HAP-1 (cell line): ENCODE measurements around the gene RNF166.
"Not testable (repeated sequence)": the region's sequence is repeated elsewhere in the genome, so short reads cannot be mapped to it uniquely, and the experiment has no call there.

Experiments
- DNase-seq, 2 experiments: peaks; one replicate each; pipeline ENCODE4 v3.0.0-alpha.2; 2016 to 2020; ENCODE audit warnings: low spot score in 2 of 2
- H3K27me3 ChIP-seq: fragments of 250-450 bp; sonication (Bioruptor Pico); 2 replicates; pipeline ENCODE4 v1.5.1; 2020; ENCODE audit warnings: low read depth, mild to moderate bottlenecking, moderate library complexity
- H3K36me3 ChIP-seq: fragments of 250-450 bp; sonication (Bioruptor Pico); replicated peaks from 2 replicates; pipeline ENCODE4 v1.5.1; 2020; ENCODE audit warnings: mild to moderate bottlenecking
- H3K4me1 ChIP-seq: fragments of 250-450 bp; sonication (Bioruptor Pico); 2 replicates; pipeline ENCODE4 v1.5.1; 2020; ENCODE audit warnings: mild to moderate bottlenecking
- H3K4me3 ChIP-seq: fragments of 250-450 bp; sonication (Bioruptor Pico); 2 replicates; pipeline ENCODE4 v1.5.1; 2020; ENCODE audit warnings: mild to moderate bottlenecking, moderate library complexity
- H3K9me3 ChIP-seq: fragments of 250-450 bp; sonication (Bioruptor Pico); 2 replicates; pipeline ENCODE4 v1.5.1; 2020; ENCODE audit warnings: mild to moderate bottlenecking, moderate library complexity
- in situ Hi-C: fragments of 300-500 bp; cut with MboI; formaldehyde crosslinking; loops from 3 replicates; pipeline ENCODE4 v1.14.3; 2020; ENCODE audit warnings: low sequenced_read_pairs, inconsistent platforms, mixed read lengths

The RNF166 gene

DNA sequence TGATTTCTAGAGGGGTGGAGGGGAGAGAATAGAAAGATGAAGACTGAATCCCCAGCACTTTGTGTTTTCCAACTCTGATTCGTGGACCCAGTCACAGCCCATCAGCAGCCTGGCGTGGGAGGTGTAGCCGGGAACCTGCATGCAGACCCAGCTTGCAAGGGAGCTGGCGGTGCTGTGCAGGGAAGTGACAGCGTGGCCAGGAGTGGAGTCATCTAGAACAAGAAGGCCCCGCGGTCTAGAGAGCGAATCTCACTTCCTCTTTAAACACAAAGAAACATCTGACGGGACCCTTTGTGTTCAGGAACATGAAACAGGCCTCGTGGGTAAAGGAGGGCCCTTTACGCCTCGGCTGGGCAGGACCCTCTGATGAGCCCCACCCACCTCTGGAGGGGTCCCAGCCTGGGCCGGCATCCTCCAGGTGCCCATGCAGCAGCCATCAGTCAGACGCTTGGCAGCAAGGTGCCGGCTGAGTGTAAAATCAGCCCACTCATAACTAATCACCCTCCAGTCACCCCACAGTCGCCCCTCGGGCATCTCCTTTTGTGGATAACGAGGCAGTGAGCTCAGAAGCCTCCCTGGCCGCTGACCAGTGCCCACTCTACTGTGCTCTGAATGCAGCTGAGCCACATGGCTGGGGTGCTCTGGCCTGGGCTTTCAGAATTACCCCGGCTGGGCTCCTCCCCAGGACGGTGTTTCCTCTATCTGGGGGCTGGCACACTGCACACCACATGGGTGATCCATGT is 24.3 kb downstream of the RNF166 start:
- in situ Hi-C loops, result no loop called here
- Histone ChIP-seq H3K36me3 (no peaks in the 10 kb centered on the region), H3K4me3 (no peak overlapping the region), H3K9me3 (no peaks in the 10 kb centered on the region), H3K4me1 (peaks cover 5% of the 10 kb centered on the region; the same call in 1 of the 2 replicates), H3K27me3 (peaks cover 8% of the 10 kb centered on the region)
- DNase-seq, result no peak

GRCh38 chr16:88681084-88681680 is 25.0 kb downstream of the RNF166 start:
- Histone ChIP-seq H3K36me3 (no peaks in the 10 kb centered on the region), H3K4me3 (no peak overlapping the region), H3K4me1 (0 out of 2 replicates have a peak, but pooled peaks cover 5% of the 10 kb centered on the region), H3K27me3 (peaks cover 8% of the 10 kb centered on the region), H3K9me3 (no peaks in the 10 kb centered on the region)
- in situ Hi-C loops, result no loop called here
- peak in 1 of 2 experiments; percentile 50 for DNase-seq

DNA sequence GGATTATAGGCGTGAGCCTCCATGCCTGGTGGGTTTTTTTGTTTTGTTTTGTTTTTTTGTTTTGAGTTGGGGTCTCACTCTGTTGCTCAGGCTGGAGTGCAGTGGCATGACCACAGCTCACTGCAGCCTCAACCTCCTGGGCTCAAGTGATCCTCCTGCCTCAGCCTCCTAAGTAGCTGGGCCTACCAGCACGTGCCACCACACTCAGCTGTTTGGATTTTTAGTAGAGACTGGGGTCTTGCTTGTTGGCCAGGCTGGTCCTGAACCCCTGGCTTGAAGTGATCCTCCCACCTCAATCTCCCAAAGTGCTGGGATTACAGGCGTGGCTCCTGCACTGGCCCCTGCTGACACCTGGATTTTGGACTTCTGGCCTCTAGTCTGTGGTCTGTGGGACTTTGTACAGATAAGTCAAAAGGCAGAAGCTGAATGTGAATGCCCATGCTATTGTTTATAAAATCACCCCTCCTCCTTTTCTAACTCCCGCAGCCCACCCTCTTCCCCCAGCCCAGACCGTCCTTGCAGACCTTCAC is 25.6 kb downstream of the RNF166 start:
- no peaks in the 10 kb centered on the region for H3K9me3 ChIP-seq
- H3K27me3 ChIP-seq, result peaks cover 7% of the 10 kb centered on the region
- in situ Hi-C loops, result no loop called here
- H3K4me3 ChIP-seq, result no peak overlapping the region
- 0 out of 2 replicates have a peak, but pooled peaks cover 4% of the 10 kb centered on the region for H3K4me1 ChIP-seq
- no peak for DNase-seq
- no peaks in the 10 kb centered on the region for H3K36me3 ChIP-seq

- Histone ChIP-seq H3K9me3 (no peaks in the 10 kb centered on the region), H3K4me1 (no peaks in the 10 kb centered on the region), H3K27me3 (no peaks in the 10 kb centered on the region), H3K4me3 (no peak overlapping the region), H3K36me3 (no peaks in the 10 kb centered on the region)
- DNase-seq, result no peak
- in situ Hi-C loops, result no loop called here
These were observed 27.8 kb downstream of the RNF166 start for GRCh38 chr16:88678224-88678979.

- H3K4me1 ChIP-seq, result no peaks in the 10 kb centered on the region
- no peak overlapping the region for H3K4me3 ChIP-seq
- no peaks in the 10 kb centered on the region for H3K9me3 ChIP-seq
- H3K36me3 ChIP-seq, result no peaks in the 10 kb centered on the region
- no peak for DNase-seq
- H3K27me3 ChIP-seq, result no peaks in the 10 kb centered on the region
- in situ Hi-C loops, result no loop called here
These were observed 28.5 kb downstream of the RNF166 start for GRCh38 chr16:88677721-88678120.

GRCh38 chr16:88676502-88677242 is 29.5 kb downstream of the RNF166 start:
- no peaks in the 10 kb centered on the region for H3K36me3 ChIP-seq
- no peak overlapping the region for H3K4me3 ChIP-seq
- DNase-seq, result no peak
- no peaks in the 10 kb centered on the region for H3K27me3 ChIP-seq
- H3K9me3 ChIP-seq, result no peaks in the 10 kb centered on the region
- H3K4me1 ChIP-seq, result no peaks in the 10 kb centered on the region
- in situ Hi-C loops, result no loop called here

DNA sequence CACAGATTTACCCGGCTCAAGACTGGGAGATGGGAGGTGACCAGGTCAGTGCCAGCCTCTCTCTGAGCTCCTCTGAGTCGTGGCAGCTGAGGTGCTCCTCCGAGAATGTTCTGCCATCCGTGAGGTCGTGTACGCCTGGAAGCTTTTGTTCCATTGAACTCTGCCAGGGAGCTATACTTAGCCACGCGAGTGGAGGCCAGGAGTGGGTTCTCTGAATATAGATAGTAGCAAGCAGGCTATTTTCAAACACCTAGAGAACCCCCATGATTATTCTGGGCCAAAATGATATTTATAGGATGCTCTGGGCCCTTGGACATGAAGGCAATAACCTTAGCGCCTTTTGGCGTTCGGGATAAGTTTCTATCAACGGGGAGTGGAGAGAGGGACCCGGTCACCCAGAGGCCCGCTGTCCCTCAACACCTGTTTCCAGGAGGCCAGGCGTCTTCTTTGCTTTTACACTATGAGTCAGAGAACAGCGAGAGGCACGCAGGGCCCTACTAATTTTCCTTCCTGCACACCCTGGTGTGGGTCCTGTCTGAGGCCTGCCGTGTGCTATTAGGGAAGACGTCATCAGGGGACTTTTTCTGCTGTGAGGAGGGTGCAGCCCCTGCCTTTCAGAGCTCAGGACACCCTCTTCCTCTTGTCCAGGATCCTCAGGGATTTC is 32.4 kb downstream of the RNF166 start:
- no peaks in the 10 kb centered on the region for H3K36me3 ChIP-seq
- no peaks in the 10 kb centered on the region for H3K27me3 ChIP-seq
- DNase-seq, result no peak

DNA sequence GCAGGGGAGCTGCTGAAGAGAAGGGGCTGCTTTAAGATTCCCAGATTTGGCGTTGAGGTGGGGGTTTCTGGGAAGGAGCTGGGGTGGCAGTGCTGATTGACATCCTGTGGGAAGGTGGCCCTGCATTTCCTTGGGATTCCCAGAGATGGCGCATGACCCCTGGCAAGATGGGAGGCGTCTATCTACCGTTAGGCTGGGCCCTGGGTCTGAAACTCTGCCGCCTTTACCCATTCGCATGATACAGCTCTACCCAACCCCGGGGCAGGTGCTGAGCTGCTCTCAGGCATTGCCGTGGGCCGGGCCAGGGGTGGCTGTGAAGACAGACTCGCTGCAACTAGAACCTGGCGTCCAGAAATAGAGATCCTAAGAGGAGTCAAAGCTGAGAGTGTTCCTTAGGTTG is 33.4 kb downstream of the RNF166 start:
- Histone ChIP-seq H3K36me3 (no peaks in the 10 kb centered on the region), H3K4me1 (no peaks in the 10 kb centered on the region), H3K4me3 (no peak overlapping the region), H3K27me3 (no peaks in the 10 kb centered on the region), H3K9me3 (no peaks in the 10 kb centered on the region)
- in situ Hi-C loops, result no loop called here
- peak in 1 of 2 experiments; percentile 58 for DNase-seq

More for the DNA sequence above, 32.4 kb downstream of the RNF166 start:
- in situ Hi-C loops, result no loop called here
- Histone ChIP-seq H3K9me3 (no peaks in the 10 kb centered on the region), H3K4me3 (no peak overlapping the region), H3K4me1 (no peaks in the 10 kb centered on the region)

DNA sequence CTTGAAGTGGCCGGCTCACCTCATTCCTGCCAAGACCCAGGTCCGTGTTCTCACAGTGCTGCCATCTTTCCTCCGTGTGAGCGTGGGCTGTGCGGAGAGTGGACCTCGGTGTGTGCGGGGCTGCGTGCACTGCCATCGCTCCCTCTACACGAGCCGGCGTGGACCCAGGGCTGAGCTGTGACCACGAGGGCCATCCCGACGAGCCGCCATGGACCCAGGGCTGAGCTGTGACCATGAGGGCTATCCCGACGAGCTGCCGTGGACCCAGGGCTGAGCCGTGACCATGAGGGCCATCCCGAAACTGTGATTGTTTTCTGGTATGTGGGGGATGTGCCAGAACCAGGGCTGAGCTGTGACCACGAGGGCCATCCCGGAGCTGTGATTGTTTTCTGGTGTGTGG is 34.4 kb downstream of the RNF166 start:
- Histone ChIP-seq H3K9me3 (no peaks in the 10 kb centered on the region), H3K4me1 (no peaks in the 10 kb centered on the region), H3K27me3 (no peaks in the 10 kb centered on the region), H3K4me3 (no peak overlapping the region), H3K36me3 (no peaks in the 10 kb centered on the region)
- in situ Hi-C loops, result no loop called here
- DNase-seq, result no peak

DNA sequence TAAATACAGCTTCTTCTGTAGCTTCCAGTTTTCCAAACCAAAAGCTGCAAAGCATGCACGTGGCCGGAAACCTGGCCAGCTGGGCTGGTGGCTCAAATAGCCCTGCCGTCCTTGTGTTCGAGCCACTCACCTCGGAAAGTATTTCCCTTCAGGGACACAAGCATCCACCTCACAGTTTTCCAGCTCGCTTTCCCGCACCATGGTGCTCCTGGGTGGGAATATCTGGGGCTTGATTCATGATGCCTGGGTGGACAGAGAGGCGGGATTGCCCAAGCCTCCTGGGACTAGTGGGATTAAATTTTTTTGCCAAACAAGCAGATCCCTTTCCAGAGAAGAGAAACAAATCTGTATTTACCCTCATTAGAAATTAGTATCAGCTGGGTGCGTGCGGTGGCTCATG is 36.2 kb downstream of the RNF166 start:
- Histone ChIP-seq H3K27me3 (no peaks in the 10 kb centered on the region), H3K4me3 (no peak overlapping the region), H3K9me3 (no peaks in the 10 kb centered on the region), H3K36me3 (no peaks in the 10 kb centered on the region), H3K4me1 (no peaks in the 10 kb centered on the region)
- no peak for DNase-seq
- in situ Hi-C loops, result no loop called here

- H3K9me3 ChIP-seq, DNase-seq, H3K27me3 ChIP-seq, H3K4me3 ChIP-seq, H3K36me3 ChIP-seq, H3K4me1 ChIP-seq, in situ Hi-C loops: not testable (repeated sequence)
These were observed 36.7 kb downstream of the RNF166 start for GRCh38 chr16:88669493-88669892.

DNA sequence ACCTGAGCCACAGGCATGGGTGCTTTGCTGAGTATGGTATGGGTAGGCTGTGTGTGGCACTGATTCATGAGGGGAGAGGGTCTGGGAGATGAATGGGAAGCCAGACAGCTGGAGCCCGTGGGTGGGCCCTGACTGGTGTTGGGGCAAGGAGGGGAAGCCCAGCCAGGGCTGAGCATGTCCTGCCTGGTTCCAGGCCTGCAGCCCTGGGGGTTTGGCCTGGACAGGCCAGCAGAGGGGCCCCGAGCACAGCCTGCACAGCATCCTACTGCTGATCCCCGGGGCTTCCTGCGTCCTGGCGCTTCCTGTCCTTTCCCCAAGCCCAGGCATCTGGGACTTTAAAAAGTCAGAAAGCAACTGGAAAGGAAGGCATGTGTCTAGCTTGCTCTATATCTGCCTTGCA is 38.7 kb downstream of the RNF166 start:
- no peaks in the 10 kb centered on the region for H3K4me1 ChIP-seq
- in situ Hi-C loops, result no loop called here
- no peaks in the 10 kb centered on the region for H3K27me3 ChIP-seq
- no peaks in the 10 kb centered on the region for H3K36me3 ChIP-seq
- no peaks in the 10 kb centered on the region for H3K9me3 ChIP-seq
- H3K4me3 ChIP-seq, result no peak overlapping the region
- DNase-seq, result no peak

DNA sequence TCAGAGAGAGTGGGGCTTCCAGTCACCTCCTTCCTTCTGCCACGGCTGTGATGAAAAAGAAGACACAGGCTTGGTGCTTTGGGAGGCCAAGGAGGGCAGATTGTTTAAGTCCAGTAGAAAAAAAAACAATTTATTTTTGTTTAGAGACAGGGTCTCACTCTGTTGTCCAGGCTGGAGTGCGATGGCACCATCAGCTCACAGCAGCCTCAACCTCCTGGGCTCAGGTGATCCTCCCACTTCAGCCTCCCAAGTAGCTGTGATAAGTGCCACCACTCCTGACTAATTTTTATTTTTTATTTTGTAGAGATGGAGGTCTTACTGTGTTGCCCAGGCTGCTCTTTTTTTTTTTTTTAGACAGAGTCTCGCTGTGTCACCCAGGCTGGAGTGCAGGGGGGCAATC is 40.6 kb downstream of the RNF166 start:
- Histone ChIP-seq H3K4me1 (peaks cover 7% of the 10 kb centered on the region), H3K27me3 (no peaks in the 10 kb centered on the region), H3K36me3 (no peaks in the 10 kb centered on the region), H3K9me3 (no peaks in the 10 kb centered on the region), H3K4me3 (no peak overlapping the region)
- DNase-seq, result no peak
- in situ Hi-C loops, result no loop called here
